Measurements from ENCODE around the gene TRHDE. TPM values are rescaled to one million over a fixed set of nuclear protein-coding genes. Genes with fewer than 3 reads are reported as not detected.
"Not testable (repeated sequence)": the region's sequence is repeated elsewhere in the genome, so short reads cannot be mapped to it uniquely, and the experiment has no call there.

Gene TRHDE
- total and polyA plus RNA-seq, 2 donors (not counting 1 experiment from before 2014, with no cell fraction given): 7.3 to 8.8 TPM

- Histone ChIP-seq H3K4me3 (replicated peaks in 1 of 4; ENCODE audit: control extremely low read depth in 1 of 4, insufficient read depth in 1 of 4, low read depth in 3 of 4, low read length in 4 of 4) (no peak overlapping the region), H3K27me3 (ENCODE audit: control insufficient read depth, insufficient read depth, low read length) (no peaks in the 10 kb centered on the region), H2AFZ (ENCODE audit: low read length) (no peak overlapping the region), H3K4me2 (ENCODE audit: extremely low read depth, insufficient read depth, low read length) (no peak overlapping the region), H3K9me3 (ENCODE audit: control insufficient read depth, insufficient read depth, low read depth, low read length) (no peaks in the 10 kb centered on the region), H3K27ac (ENCODE audit: insufficient read depth, low read length) (no peak overlapping the region), H4K20me1 (ENCODE audit: control insufficient read depth, extremely low read depth, insufficient read depth, low read length) (no peaks in the 10 kb centered on the region), H3K9ac (ENCODE audit: insufficient read depth, low read length) (no peak overlapping the region), H3K36me3 (ENCODE audit: control insufficient read depth, insufficient read depth, low read length) (no peaks in the 10 kb centered on the region), H3K79me2 (ENCODE audit: control insufficient read depth, insufficient read depth, low read length) (no peaks in the 10 kb centered on the region), H3K4me1 (ENCODE audit: control insufficient read depth, extremely low read depth, insufficient read depth, low read length) (no peaks in the 10 kb centered on the region)
- no peak for DNase-seq (ENCODE audit: low read depth in 2 of 2)
- no peak for TF ChIP-seq EZH2 (IDR thresholded peaks at IDR 0.05; ENCODE audit: low read length, missing control alignments)
- TF ChIP-seq CTCF (conservative IDR thresholded peaks at IDR 0.05 in 1 of 2, IDR thresholded peaks at IDR 0.05 in 1 of 2; ENCODE audit: low read depth in 1 of 2, low read length in 2 of 2): no peak
Measured at GRCh38 chr12:72699362-72699761, 427.2 kb downstream of the TRHDE start.

GRCh38 chr12:72712025-72712424 is 439.9 kb downstream of the TRHDE start:
- not testable (repeated sequence) for H3K4me1 ChIP-seq (ENCODE audit: control insufficient read depth, extremely low read depth, insufficient read depth, low read length); H3K27me3 ChIP-seq (ENCODE audit: control insufficient read depth, insufficient read depth, low read length); H2AFZ ChIP-seq (ENCODE audit: low read length); H3K79me2 ChIP-seq (ENCODE audit: control insufficient read depth, insufficient read depth, low read length); DNase-seq (ENCODE audit: low read depth in 2 of 2); H3K4me3 ChIP-seq (replicated peaks in 1 of 4; ENCODE audit: control extremely low read depth in 1 of 4, insufficient read depth in 1 of 4, low read depth in 3 of 4, low read length in 4 of 4); H4K20me1 ChIP-seq (ENCODE audit: control insufficient read depth, extremely low read depth, insufficient read depth, low read length); H3K27ac ChIP-seq (ENCODE audit: insufficient read depth, low read length); H3K4me2 ChIP-seq (ENCODE audit: extremely low read depth, insufficient read depth, low read length); H3K36me3 ChIP-seq (ENCODE audit: control insufficient read depth, insufficient read depth, low read length); H3K9ac ChIP-seq (ENCODE audit: insufficient read depth, low read length); H3K9me3 ChIP-seq (ENCODE audit: control insufficient read depth, insufficient read depth, low read depth, low read length)

GRCh38 chr12:72716221-72716620 is 444.1 kb downstream of the TRHDE start:
- Histone ChIP-seq H3K27ac (ENCODE audit: insufficient read depth, low read length) (no peak overlapping the region), H3K9me3 (ENCODE audit: control insufficient read depth, insufficient read depth, low read depth, low read length) (no peaks in the 10 kb centered on the region), H3K27me3 (ENCODE audit: control insufficient read depth, insufficient read depth, low read length) (no peaks in the 10 kb centered on the region), H3K4me3 (replicated peaks in 1 of 4; ENCODE audit: control extremely low read depth in 1 of 4, insufficient read depth in 1 of 4, low read depth in 3 of 4, low read length in 4 of 4) (no peak overlapping the region), H3K36me3 (ENCODE audit: control insufficient read depth, insufficient read depth, low read length) (no peaks in the 10 kb centered on the region), H3K4me1 (ENCODE audit: control insufficient read depth, extremely low read depth, insufficient read depth, low read length) (no peaks in the 10 kb centered on the region), H2AFZ (ENCODE audit: low read length) (no peak overlapping the region), H3K9ac (ENCODE audit: insufficient read depth, low read length) (no peak overlapping the region), H3K4me2 (ENCODE audit: extremely low read depth, insufficient read depth, low read length) (no peak overlapping the region), H3K79me2 (ENCODE audit: control insufficient read depth, insufficient read depth, low read length) (no peaks in the 10 kb centered on the region), H4K20me1 (ENCODE audit: control insufficient read depth, extremely low read depth, insufficient read depth, low read length) (no peaks in the 10 kb centered on the region)
- DNase-seq (ENCODE audit: low read depth in 2 of 2): no peak
- TF ChIP-seq CTCF (conservative IDR thresholded peaks at IDR 0.05 in 1 of 2, IDR thresholded peaks at IDR 0.05 in 1 of 2; ENCODE audit: low read depth in 1 of 2, low read length in 2 of 2): no peak
- TF ChIP-seq EZH2 (IDR thresholded peaks at IDR 0.05; ENCODE audit: low read length, missing control alignments): no peak

All from fibroblast of lung (primary cell).